HepG2 (cell line): ENCODE results near the gene GLIS2. TPM values are rescaled to one million over a fixed set of nuclear protein-coding genes. Genes with fewer than 3 reads are reported as not detected.

ENCODE experiments used
- CEBPB ChIP-seq: IDR thresholded peaks from 2 replicates; pipeline ENCODE4 v1.6.1; 2011; ENCODE audit warnings: low read depth, low read length, improper control_type of control experiment, borderline replicate concordance
- CENPBD1 ChIP-seq: sonication (generic); formaldehyde crosslinking; IDR thresholded peaks from 2 replicates; pipeline ENCODE4 v1.8.0; 2022; ENCODE audit warnings: missing genetic modification reagents, low read depth, mild to moderate bottlenecking, borderline replicate concordance
- DZIP1 ChIP-seq: sonication (generic); formaldehyde crosslinking; IDR thresholded peaks from 2 replicates; pipeline ENCODE4 v1.5.0; 2020; ENCODE audit warnings: mild to moderate bottlenecking, missing genetic modification reagents
- E2F5 ChIP-seq: sonication (generic); formaldehyde crosslinking; conservative IDR thresholded peaks from 2 replicates; pipeline ENCODE4 v1.4.0; 2020; ENCODE audit warnings: missing genetic modification reagents
- HMG20A ChIP-seq: IDR thresholded peaks from 2 replicates; pipeline ENCODE4 v1.6.1; 2016; ENCODE audit warnings: borderline replicate concordance
- HMG20B ChIP-seq: conservative IDR thresholded peaks from 2 replicates; pipeline ENCODE4 v1.6.1; 2016; ENCODE audit warnings: missing genetic modification reagents, missing compliant biosample characterization
- MAFK ChIP-seq, 2 experiments: IDR thresholded peaks in 1 of 2; conservative IDR thresholded peaks in 1 of 2; 2 replicates each; pipeline ENCODE4 v1.6.1; 2011; ENCODE audit warnings: improper control_type of control experiment in 2 of 2, low read length in 2 of 2
- MTERF4 ChIP-seq: sonication (generic); formaldehyde crosslinking; IDR thresholded peaks from 2 replicates; pipeline ENCODE4 v1.8.0; 2023; ENCODE audit warnings: mild to moderate bottlenecking, missing genetic modification reagents
- MTF2 ChIP-seq: sonication (generic); formaldehyde crosslinking; IDR thresholded peaks from 2 replicates; pipeline ENCODE4 v1.5.0; 2020; ENCODE audit warnings: missing genetic modification reagents, borderline replicate concordance
- MYNN ChIP-seq: sonication (generic); formaldehyde crosslinking; IDR thresholded peaks from 2 replicates; pipeline ENCODE4 v1.4.0; 2020; ENCODE audit warnings: mild to moderate bottlenecking, low read depth, missing genetic modification reagents
- PRDM10 ChIP-seq: sonication (generic); formaldehyde crosslinking; IDR thresholded peaks from 2 replicates; pipeline ENCODE4 v1.4.0; 2020; ENCODE audit warnings: low read depth, missing genetic modification reagents
- SIX4 ChIP-seq: sonication (generic); formaldehyde crosslinking; IDR thresholded peaks from 2 replicates; pipeline ENCODE4 v1.4.0; 2020; ENCODE audit warnings: missing genetic modification reagents
- SYNCRIP ChIP-seq: fragments of 200-400 bp; formaldehyde crosslinking; IDR thresholded peaks from 2 replicates; pipeline ENCODE4 v1.6.1; 2018; ENCODE audit warnings: mild to moderate bottlenecking, low read depth, low read length; ENCODE audit not compliant: insufficient read depth
- TRAFD1 ChIP-seq: sonication (generic); formaldehyde crosslinking; IDR thresholded peaks from 2 replicates; pipeline ENCODE4 v1.5.1; 2020; ENCODE audit warnings: missing genetic modification reagents, mild to moderate bottlenecking, borderline replicate concordance
- U2AF2 ChIP-seq: fragments of 200-400 bp; formaldehyde crosslinking; IDR thresholded peaks from 2 replicates; pipeline ENCODE4 v1.6.1; 2017; ENCODE audit warnings: low read depth, mild to moderate bottlenecking, low read length
- ZNF17 ChIP-seq: sonication (generic); formaldehyde crosslinking; IDR thresholded peaks from 2 replicates; pipeline ENCODE4 v1.5.0; 2020; ENCODE audit warnings: mild to moderate bottlenecking, missing genetic modification reagents
- ZNF703 ChIP-seq: sonication (generic); formaldehyde crosslinking; IDR thresholded peaks from 2 replicates; pipeline ENCODE4 v1.5.1; 2020; ENCODE audit warnings: missing genetic modification reagents, mild to moderate bottlenecking, moderate library complexity, borderline replicate concordance
- polyA plus RNA-seq, 8 experiments: library from polyadenylated mRNA; depleted of rRNA in 3 of 8; stranded (reverse) in 7 of 8; unstranded in 1 of 8; fragments of >200 nt; fragmentation: Illumina TruSeq in 4 of 8; extraction: Trizol in 4 of 8; gene quantifications; 2 replicates each; pipeline versions ENCODE4 v1.2.1 to v1.2.3, GENCODE V29; 2011 to 2016; ENCODE audit warnings: low read depth in 4 of 8, missing spikeins in 1 of 8, mixed read lengths in 1 of 8; ENCODE audit not compliant: insufficient read depth in 1 of 8
- total RNA-seq, 5 experiments: library from RNA; depleted of rRNA; stranded (reverse); fragments of >200 nt; fragmentation: Illumina TruSeq; extraction: Trizol; gene quantifications; 2 replicates each; pipeline ENCODE4 v1.2.3, GENCODE V29; 2016; ENCODE audit warnings: low read depth in 1 of 5

The GLIS2 gene
- total and polyA plus RNA-seq, 2 of the 13 experiments (the other 11 are each of a cell fraction or from before 2014, with no cell fraction given), result 0.28 to 0.29 TPM

GRCh38 chr16:4345836-4346781 is 30.2 kb downstream of the GLIS2 start (continued):
- TF ChIP-seq MYNN, result peak; percentile 28; the same call in 1 of the 2 replicates
- 0 out of 2 replicates have a peak, but pooled peaks have one; percentile 19 for TF ChIP-seq MTF2 (CRISPR knock-in tag)
- TF ChIP-seq SYNCRIP, result no peak
- TF ChIP-seq DZIP1 (CRISPR knock-in tag), result no peak
- TF ChIP-seq CEBPB, result peak; percentile 98
- no peak for TF ChIP-seq MTERF4 (CRISPR knock-in tag)
- TF ChIP-seq ZNF17, result no peak
- no peak for TF ChIP-seq ZNF703 (CRISPR knock-in tag)
- TF ChIP-seq HMG20A, result peak; percentile 84
- no peak for TF ChIP-seq SIX4
- no peak for TF ChIP-seq E2F5 (CRISPR knock-in tag)
- no peak for TF ChIP-seq TRAFD1 (CRISPR knock-in tag)
- TF ChIP-seq PRDM10, result peak; percentile 76
- TF ChIP-seq MAFK (conservative IDR thresholded peaks at IDR 0.05 in 1 of 2, IDR thresholded peaks at IDR 0.05 in 1 of 2; ENCODE audit: low read length in 2 of 2), result no peak
- TF ChIP-seq U2AF2, result no peak
- TF ChIP-seq HMG20B (CRISPR knock-in tag), result peak; percentile 71; the same call in 1 of the 2 replicates
- TF ChIP-seq CENPBD1 (CRISPR knock-in tag), result no peak
